SK-N-DZ (cell line): ENCODE results near the gene C4orf54. TPM values are rescaled to one million over a fixed set of nuclear protein-coding genes. Genes with fewer than 3 reads are reported as not detected.

Experiments
- DNase-seq: peaks from one replicate; pipeline ENCODE4 v3.0.0-alpha.2; 2015; ENCODE audit warnings: low spot score
- polyA plus RNA-seq, 2 experiments: library from polyadenylated mRNA; depleted of rRNA; stranded (reverse); fragments of >200 nt; gene quantifications; 2 replicates each; pipeline ENCODE4 v1.2.3, GENCODE V29; 2014

The C4orf54 gene
- polyA plus RNA-seq (2014; cell fraction: cytosol; rRNA removed): 0.02 and 0.03 TPM in 2 replicates
- not detected in 2 replicates for polyA plus RNA-seq (2014; cell fraction: nucleus; rRNA removed)

DNA sequence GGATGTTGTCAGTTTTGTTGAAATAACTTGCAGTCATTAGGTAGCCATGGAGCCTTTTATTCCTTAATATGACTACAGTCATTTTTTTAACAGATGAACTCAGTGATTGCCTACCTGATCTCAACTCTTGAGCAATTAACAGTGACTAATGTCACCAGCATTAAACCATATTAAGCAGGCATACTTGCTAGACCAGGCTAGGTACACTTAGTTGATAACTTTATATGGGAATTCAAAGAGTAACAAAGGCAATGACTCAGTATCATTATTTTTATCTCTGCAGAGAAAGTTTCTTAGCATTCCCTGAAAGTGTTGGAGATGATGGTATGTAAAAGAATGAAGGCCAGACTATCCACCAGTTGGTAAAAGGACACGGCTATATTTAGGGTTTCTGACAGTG, at the start of gene C4orf54:
Gene C4orf54 (minus strand): TSS at position 31 of the 400 bp plus-strand sequence. CDS start 3,180 bp downstream, outside the sequence.
- DNase-seq: no peak

DNA sequence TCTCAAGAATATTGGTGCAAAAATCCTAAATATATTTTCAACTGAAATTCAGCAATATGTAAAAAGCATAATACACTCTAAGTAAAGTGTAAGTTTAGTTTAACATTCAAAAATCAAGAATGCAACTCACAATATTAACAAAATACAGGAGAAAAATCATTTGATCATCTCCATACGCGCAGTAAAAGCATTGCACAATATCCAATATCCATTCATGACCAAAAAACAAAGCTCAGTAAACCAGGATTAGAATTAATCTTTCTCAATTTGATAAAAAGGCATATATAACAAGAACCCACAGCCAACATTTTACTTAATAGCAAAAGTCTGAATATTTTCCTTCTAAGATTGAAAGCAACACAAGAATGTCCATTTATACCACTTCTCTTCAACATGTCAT, 48.3 kb upstream of the C4orf54 start:
- DNase-seq: no peak

GRCh38 chr4:99696801-99697200, 39.2 kb upstream of the C4orf54 start:
- no peak for DNase-seq

GRCh38 chr4:99693140-99693539, 35.5 kb upstream of the C4orf54 start:
- DNase-seq: no peak

DNA sequence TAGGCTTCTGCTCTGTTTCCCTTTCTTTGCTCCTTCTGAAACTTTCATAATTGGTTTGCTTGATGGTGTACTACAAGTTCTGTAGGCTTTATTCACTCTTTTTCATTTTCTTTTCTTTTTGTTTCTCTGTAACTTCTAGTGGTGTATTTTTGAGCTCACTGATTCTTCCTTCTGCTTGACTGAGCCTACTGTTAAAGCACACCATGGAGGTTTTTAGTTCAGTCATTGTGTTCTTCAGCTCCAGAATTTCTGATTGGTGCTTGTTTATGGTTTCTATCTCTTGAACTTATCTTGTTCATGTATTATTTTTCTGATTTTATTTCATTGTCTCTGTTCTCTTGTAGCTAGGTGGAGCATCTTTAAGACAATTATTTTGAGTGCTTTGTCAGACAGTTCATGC, 33.4 kb upstream of the C4orf54 start:
- no peak for DNase-seq

DNA sequence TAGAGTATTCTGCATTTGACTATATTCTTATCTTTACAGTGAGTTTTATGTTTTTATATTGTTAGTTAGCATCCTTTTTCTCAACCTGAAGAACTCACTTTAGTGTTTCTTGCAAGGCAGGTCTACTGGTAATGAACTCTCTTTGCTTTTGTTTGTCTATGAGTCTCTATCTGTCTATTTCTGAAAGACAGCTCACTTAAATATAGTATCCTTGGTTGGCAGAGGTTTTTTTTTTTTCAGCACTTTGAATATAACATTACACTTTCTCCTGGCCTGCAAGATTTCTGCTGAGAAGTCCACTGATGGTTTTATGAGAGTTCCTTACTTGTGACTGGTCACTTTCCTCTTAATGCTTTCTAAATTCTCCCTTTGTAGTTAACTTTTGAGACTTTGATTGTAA, 32.8 kb upstream of the C4orf54 start:
- DNase-seq: no peak

DNA sequence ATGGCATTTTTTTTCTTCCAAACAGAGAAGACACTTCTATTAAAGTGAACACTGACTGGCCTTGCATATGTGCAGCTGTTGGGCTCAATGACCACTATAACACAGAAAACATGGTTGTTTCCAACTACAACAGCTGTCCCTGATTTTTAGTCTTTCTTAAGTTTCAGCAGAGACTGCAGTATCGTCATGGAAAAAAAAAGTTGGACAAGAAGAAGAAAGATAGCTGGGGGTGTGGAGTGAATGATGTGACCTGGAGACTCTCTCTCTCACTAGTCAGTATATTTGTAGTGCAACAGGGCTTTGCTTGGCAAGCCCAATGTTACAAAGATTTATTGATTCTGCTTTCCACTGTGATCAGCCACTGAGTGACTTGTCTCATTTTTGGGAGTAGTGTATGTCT, 29.5 kb upstream of the C4orf54 start:
- DNase-seq: no peak

DNA sequence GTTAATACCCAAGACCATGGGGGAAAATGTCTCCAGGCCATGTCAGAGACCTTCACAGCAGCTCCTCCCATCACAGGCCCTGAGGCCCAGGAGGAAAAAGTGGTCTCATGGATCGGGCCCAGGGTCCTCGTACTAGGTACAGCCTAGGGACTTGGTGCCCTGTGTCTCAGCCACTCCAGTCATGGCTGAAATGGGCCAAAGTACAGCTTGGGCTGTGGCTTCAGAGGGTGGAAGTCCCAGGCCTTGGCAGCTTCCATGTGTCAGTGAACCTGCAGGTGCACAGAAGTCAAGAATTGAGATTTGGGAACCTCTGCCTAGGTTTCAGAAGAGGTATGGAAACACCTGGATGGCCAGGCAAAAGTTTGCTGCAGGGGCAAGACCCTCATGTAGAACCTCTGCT, 27.6 kb upstream of the C4orf54 start:
- no peak for DNase-seq

GRCh38 chr4:99683895-99684294, 26.3 kb upstream of the C4orf54 start:
- DNase-seq: peak; percentile 2

- no peak for DNase-seq
Measured at GRCh38 chr4:99679976-99680375, 22.3 kb upstream of the C4orf54 start.

DNA sequence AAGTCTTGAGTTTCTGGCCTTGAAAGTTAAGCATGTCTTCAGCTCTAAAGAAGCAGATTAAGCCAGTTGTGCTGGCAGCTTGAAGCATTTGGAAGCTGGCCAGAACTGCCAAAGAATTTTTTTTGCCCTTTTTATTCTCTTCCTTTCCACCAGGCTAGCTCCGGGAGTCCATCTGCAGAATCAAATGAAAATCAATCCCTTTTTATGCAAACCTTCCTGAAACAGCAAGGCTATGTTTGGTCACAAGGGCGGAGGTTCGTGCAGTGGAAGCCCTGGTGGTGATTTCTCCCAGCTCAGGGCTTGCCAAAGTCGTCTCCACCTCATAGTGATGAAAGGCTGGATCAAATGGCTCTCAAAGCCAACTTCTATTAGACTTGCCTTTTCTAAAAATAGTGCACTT, 21.6 kb upstream of the C4orf54 start:
- no peak for DNase-seq

GRCh38 chr4:99677161-99677560, 19.5 kb upstream of the C4orf54 start:
- DNase-seq: no peak

DNA sequence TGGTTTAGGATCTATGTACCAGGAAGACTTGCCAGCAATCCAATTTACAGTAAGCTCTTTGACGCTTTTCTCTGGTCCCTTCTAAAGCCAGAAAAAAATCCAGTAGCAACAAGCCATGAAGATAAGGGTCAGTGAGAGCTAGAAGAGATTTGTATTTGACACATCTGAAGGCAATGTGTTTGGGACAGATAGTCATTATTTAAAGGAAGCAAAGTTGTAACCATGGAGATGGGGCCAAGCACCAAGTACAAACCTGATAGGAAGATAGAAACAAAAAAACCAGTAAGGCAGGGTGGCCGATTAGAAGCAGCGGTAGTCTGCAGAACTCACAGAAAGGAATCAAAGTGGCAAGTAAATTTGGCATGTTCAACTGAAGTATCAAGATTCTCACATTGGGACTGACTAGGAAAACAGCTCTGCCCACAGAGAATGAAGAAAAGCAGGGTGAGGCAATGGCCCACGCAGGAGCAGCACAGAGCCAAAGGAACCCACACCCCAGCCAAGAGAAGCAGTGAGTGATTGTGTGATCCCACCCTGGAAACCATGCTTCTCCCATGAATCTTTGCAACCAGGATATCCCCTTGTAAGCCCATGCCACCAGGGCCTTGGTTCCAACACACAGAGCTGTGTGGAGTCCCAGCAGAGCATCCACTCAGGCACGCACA, 12.9 kb upstream of the C4orf54 start:
- DNase-seq: no peak

DNA sequence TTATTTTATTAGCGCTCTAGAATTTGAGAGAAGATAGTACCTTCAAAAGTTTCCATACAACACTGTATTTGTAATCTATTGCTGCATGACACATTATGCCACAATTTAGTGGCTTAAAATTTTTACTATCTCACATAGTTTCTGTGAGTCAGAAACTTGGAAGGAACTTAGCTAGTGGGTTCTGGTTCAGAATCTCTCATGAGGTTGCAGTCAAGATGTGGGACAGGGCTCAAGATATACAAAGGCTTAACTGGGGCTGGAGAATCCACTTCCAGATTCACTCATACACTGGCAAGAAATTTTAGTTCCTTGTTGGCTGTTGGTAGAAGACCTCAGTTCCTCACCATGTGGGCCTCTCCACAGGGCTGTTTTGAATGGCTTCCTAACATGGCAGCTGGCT, 11.5 kb upstream of the C4orf54 start:
- DNase-seq: no peak

- DNase-seq: no peak
Measured at GRCh38 chr4:99668472-99668871, 10.8 kb upstream of the C4orf54 start.

GRCh38 chr4:99665983-99666382, 8.4 kb upstream of the C4orf54 start:
- DNase-seq: no peak

DNA sequence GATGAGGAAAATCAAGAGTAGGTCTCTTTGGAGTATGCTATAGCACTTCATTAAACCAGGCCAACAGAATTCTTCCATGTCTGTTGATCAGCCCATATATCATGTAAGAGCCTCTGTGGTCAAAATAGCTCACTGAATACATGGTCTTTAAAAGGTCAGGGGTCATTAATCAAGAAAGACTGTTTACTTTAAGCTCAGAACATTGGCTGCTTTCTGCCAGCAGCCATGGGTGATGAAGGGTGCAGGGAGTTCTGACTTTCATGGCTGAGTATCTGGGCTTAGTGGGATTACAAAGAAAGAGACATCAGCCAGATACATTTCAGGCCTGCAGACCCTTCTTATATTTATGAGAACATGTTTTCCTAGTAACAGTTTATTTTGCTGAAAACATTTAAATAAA, 7.1 kb upstream of the C4orf54 start:
- DNase-seq: no peak

- no peak for DNase-seq
Measured at GRCh38 chr4:99661907-99662306, 4.3 kb upstream of the C4orf54 start.

DNA sequence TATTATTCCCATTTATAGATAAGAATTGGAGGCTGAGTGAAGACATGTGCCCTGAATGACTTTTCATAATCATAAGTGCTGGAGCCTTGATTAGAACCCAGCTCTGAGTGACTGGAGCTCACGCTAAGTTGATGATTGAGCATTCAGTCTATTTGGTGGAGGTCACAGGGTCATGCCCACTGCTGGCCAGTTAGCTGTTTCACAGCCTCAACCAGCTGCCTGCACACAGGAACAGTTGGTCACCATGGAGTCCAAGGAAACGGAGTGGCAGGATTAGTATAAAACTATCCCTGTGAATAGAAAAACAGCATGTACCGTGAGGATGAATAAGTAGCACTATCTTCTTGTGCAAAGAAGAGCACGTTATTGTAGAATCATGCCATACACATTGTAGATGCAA, 1.0 kb upstream of the C4orf54 start:
- DNase-seq: no peak

DNA sequence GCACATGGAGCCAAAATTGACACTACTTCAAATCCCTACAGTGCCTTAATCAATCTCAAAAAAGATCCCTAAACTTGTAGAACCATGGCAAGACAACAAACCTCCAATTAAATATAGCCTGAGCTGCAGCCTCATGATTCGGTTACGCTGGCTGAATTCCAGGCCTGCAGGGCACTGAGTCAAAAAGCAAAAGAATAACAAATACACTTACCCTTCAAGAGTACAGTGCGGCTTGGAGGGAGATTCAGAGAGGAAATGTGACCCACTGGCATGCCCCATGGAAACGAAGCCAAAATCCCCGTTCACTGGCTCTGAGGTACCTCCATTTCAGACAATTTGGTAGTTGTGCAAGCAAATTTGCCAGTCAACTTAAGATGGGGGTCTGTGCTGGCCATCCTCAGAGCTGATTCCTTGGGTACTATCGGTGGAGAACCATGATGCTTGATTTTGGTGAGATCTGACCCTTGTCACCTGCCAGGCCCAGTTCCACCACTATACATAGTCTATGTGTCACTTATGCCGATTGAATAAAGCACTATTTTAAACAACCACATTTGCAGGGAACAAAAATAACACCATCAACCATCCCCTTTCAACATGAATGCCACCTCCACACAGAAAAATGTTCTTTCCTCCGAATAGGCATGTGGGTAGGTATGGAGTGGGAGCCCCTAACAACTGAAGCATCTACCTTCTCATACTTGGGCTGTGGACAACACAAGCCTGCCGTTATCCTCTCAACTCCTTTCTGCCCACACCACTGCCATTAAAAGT, 2.1 kb downstream of the C4orf54 start:
- no peak for DNase-seq

DNA sequence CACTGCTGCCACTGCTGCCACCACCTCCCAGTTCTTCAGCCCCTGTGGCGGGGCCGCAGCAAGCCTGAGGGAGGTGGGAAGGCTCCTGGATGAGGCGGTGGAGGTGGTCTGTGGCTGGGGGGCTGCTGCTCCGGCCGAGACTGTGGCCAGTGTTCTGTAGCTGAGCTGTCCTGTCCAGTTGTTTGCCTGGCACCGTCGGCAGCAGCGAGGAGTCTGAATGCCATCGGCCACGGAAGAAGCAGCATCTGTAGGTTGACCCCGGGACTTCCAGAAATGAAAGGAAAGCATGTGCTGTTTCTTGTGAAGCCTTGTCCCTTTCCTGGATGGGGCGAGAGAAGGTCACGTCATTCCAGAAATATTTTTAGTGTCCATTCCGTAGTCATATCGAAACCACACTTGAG, 3.3 kb downstream of the C4orf54 start:
- DNase-seq: no peak

DNA sequence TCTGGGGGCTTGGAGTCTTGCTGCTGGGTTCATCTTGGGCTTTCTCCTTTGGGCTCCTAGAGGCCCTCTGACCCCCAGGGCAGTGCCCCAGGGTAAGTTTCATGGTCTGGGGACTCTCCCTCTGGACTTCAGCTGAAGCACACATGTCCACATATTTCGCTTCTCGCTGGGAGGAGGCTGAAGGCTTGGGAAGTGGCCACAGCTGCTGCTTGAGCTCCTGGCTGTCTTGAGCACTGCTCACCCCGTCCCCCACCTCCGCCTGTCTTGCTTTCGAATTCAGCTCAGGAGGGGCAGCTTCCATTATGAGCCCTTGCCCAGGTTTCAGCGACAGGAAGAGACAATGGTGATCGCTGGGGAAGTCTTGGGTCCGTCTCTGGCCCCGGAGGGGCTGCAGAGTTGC, 3.7 kb downstream of the C4orf54 start:
- no peak for DNase-seq
